Middle frontal gyrus (tissue), 1 donor: ENCODE data around the gene PARVB.

Experiments
- DNase-seq: peaks from one replicate; pipeline ENCODE4 v3.0.0-alpha.2; 2015; ENCODE audit warnings: low spot score; ENCODE audit errors: extremely low spot score

The PARVB gene

GRCh38 chr22:44181033-44181911 lies 157.2 kb downstream of the PARVB start:
- no peak for DNase-seq

- DNase-seq, result no peak
These were observed 157.9 kb downstream of the PARVB start for GRCh38 chr22:44181912-44182587.

- DNase-seq, result no peak
These were observed 158.6 kb downstream of the PARVB start for GRCh38 chr22:44182588-44183286.

GRCh38 chr22:44183287-44183588 lies 159.1 kb downstream of the PARVB start:
- no peak for DNase-seq

- no peak for DNase-seq
These were observed 159.9 kb downstream of the PARVB start for GRCh38 chr22:44184006-44184405.

- no peak for DNase-seq
These were observed 161.4 kb downstream of the PARVB start for GRCh38 chr22:44185237-44186120.

- DNase-seq, result no peak
These were observed 162.0 kb downstream of the PARVB start for GRCh38 chr22:44186121-44186510.

GRCh38 chr22:44186737-44187136 lies 162.6 kb downstream of the PARVB start:
- no peak for DNase-seq

- DNase-seq, result no peak
These were observed 163.6 kb downstream of the PARVB start for GRCh38 chr22:44187652-44188230.

GRCh38 chr22:44188316-44188715 lies 164.2 kb downstream of the PARVB start:
- no peak for DNase-seq

- no peak for DNase-seq
These were observed 165.0 kb downstream of the PARVB start for GRCh38 chr22:44188986-44189630.

GRCh38 chr22:44190381-44190976 lies 166.4 kb downstream of the PARVB start:
- DNase-seq, result no peak

GRCh38 chr22:44191036-44191454 lies 166.9 kb downstream of the PARVB start:
- DNase-seq, result no peak

GRCh38 chr22:44192098-44192815 lies 168.2 kb downstream of the PARVB start:
- DNase-seq, result no peak

- no peak for DNase-seq
These were observed 168.9 kb downstream of the PARVB start for GRCh38 chr22:44192816-44193534.

- DNase-seq, result no peak
These were observed 169.4 kb downstream of the PARVB start for GRCh38 chr22:44193535-44193891.

GRCh38 chr22:44194569-44194968 lies 170.5 kb downstream of the PARVB start:
- no peak for DNase-seq

GRCh38 chr22:44195189-44195871 lies 171.2 kb downstream of the PARVB start:
- DNase-seq, result no peak
